BE2C (cell line): ENCODE measurements around the gene PKP2.

ENCODE experiments used
- DNase-seq: peaks from one replicate; pipeline ENCODE4 v3.0.0-alpha.2; 2020
- H3K27me3 ChIP-seq: fragments of 250-450 bp; sonication (Bioruptor Pico); 2 replicates; pipeline ENCODE4 v1.5.1; 2020; ENCODE audit warnings: mild to moderate bottlenecking
- H3K36me3 ChIP-seq: fragments of 250-450 bp; sonication (Bioruptor Pico); 2 replicates; pipeline ENCODE4 v1.5.1; 2020; ENCODE audit warnings: mild to moderate bottlenecking
- H3K4me1 ChIP-seq: fragments of 250-450 bp; sonication (Bioruptor Pico); 2 replicates; pipeline ENCODE4 v1.5.1; 2020
- H3K4me3 ChIP-seq: 2 replicates; pipeline ENCODE4 v1.5.1; 2011; ENCODE audit warnings: low read depth, low read length
- H3K9me3 ChIP-seq: fragments of 250-450 bp; sonication (Bioruptor Pico); 2 replicates; pipeline ENCODE4 v1.5.1; 2020
- CTCF ChIP-seq: IDR thresholded peaks from 2 replicates; pipeline ENCODE4 v1.5.1; 2012; ENCODE audit warnings: mild to moderate bottlenecking, low read depth, low read length

The PKP2 gene

GRCh38 chr12:32922546-32923297 lies 26.1 kb upstream of the PKP2 start:
- DNase-seq: no peak
- no peaks in the 10 kb centered on the region for H3K9me3 ChIP-seq
- no peak for TF ChIP-seq CTCF
- H3K4me3 ChIP-seq: no peak overlapping the region
- no peaks in the 10 kb centered on the region for H3K4me1 ChIP-seq
- H3K36me3 ChIP-seq: no peaks in the 10 kb centered on the region
- H3K27me3 ChIP-seq: peaks cover 10% of the 10 kb centered on the region

- Histone ChIP-seq H3K27me3 (no peaks in the 10 kb centered on the region), H3K4me1 (no peaks in the 10 kb centered on the region), H3K4me3 (no peak overlapping the region), H3K9me3 (no peaks in the 10 kb centered on the region), H3K36me3 (no peaks in the 10 kb centered on the region)
- no peak for DNase-seq
- TF ChIP-seq CTCF: no peak
Observed at GRCh38 chr12:32921397-32921796, 24.8 kb upstream of the PKP2 start.

- no peaks in the 10 kb centered on the region for H3K4me1 ChIP-seq
- no peaks in the 10 kb centered on the region for H3K9me3 ChIP-seq
- no peaks in the 10 kb centered on the region for H3K36me3 ChIP-seq
- no peak for DNase-seq
- H3K27me3 ChIP-seq: no peaks in the 10 kb centered on the region
- TF ChIP-seq CTCF: no peak
- H3K4me3 ChIP-seq: no peak overlapping the region
Observed at GRCh38 chr12:32920506-32921085, 24.0 kb upstream of the PKP2 start.

- no peaks in the 10 kb centered on the region for H3K36me3 ChIP-seq
- H3K4me1 ChIP-seq: no peaks in the 10 kb centered on the region
- no peak overlapping the region for H3K4me3 ChIP-seq
- peak; percentile 17 for DNase-seq
- no peaks in the 10 kb centered on the region for H3K9me3 ChIP-seq
- no peaks in the 10 kb centered on the region for H3K27me3 ChIP-seq
- TF ChIP-seq CTCF: peak; percentile 73
Observed at GRCh38 chr12:32918890-32919801, 22.6 kb upstream of the PKP2 start.

- H3K4me3 ChIP-seq: no peak overlapping the region
- no peaks in the 10 kb centered on the region for H3K4me1 ChIP-seq
- H3K27me3 ChIP-seq: no peaks in the 10 kb centered on the region
- no peak for TF ChIP-seq CTCF
- no peaks in the 10 kb centered on the region for H3K9me3 ChIP-seq
- no peak for DNase-seq
- no peaks in the 10 kb centered on the region for H3K36me3 ChIP-seq
Observed at GRCh38 chr12:32917094-32917611, 20.6 kb upstream of the PKP2 start.
